Skeletal muscle tissue (tissue), 4 donors: ENCODE data around the gene RNF112. TPM values are rescaled to one million over a fixed set of nuclear protein-coding genes. Genes with fewer than 3 reads are reported as not detected.

Experiments
- H3K27ac ChIP-seq: one replicate; pipeline ENCODE4 v1.7.0; 2013; ENCODE audit warnings: mild to moderate bottlenecking, low read depth, low read length, inconsistent platforms
- H3K27me3 ChIP-seq, 3 donors: one replicate each; pipeline ENCODE4 v1.7.0; 2013; ENCODE audit warnings: low read length in 3 of 3; ENCODE audit not compliant: control insufficient read depth in 3 of 3, insufficient read depth in 3 of 3
- H3K36me3 ChIP-seq, 3 donors: one replicate each; pipeline ENCODE4 v1.7.0; 2013; ENCODE audit warnings: low read length in 3 of 3; ENCODE audit not compliant: control insufficient read depth in 3 of 3, insufficient read depth in 3 of 3
- H3K4me1 ChIP-seq, 3 donors: one replicate each; pipeline ENCODE4 v1.7.0; 2013; ENCODE audit warnings: low read length in 3 of 3, mild to moderate bottlenecking in 3 of 3; ENCODE audit not compliant: control insufficient read depth in 3 of 3, insufficient read depth in 3 of 3
- H3K4me3 ChIP-seq, 3 donors: one replicate each; pipeline ENCODE4 v1.7.0; 2013; ENCODE audit warnings: low read length in 3 of 3
- H3K9ac ChIP-seq, 3 donors: one replicate each; pipeline ENCODE4 v1.7.0; 2013; ENCODE audit warnings: low read length in 3 of 3, mild to moderate bottlenecking in 3 of 3, moderate library complexity in 2 of 3, low read depth in 1 of 3
- H3K9me3 ChIP-seq, 3 donors: one replicate each; pipeline ENCODE4 v1.7.0; 2013; ENCODE audit warnings: low read length in 3 of 3; ENCODE audit not compliant: control insufficient read depth in 3 of 3
- total RNA-seq: library from RNA; depleted of rRNA; stranded (reverse); fragments of >200 nt; gene quantifications from one replicate; pipeline ENCODE4 v1.2.3, GENCODE V29; 2014
- donor health status: Osteomylitis.

RNF112 gene
- total RNA-seq, 1 donor from 2014 or later: 2.1 TPM

DNA sequence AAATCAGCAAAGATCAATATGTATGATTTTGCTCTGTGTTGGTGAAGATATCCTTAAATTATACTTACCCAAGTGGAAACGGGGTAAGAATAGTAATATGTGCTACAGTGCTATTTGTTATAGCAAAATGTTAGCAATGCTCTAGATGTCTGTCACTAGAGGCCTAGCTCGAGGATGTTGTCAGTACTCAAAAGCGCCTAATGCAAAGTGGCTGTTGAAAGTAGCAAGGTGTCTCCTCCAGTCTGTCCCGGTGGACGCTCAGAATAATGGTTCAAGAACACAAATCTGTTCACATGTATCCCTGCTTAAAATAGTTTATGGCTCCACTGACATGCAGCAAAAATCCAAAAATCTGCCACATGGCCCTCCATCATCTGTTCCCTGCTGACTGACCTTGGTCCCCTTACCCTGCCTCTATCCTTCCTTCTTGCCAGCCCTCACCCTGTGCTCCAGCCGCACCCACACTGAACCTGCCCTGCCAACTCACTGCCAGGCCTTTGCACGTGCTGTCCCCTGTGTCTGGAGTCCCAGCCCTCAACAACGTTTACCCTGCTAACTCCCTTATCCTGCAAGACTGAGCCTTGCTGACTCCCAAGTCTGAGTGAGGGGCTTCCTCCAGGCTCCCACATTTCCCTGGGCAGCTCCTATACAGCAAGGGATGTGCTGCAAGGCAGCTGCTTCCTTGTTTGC, 9.6 kb upstream of the RNF112 start:
- H3K9me3 ChIP-seq: no peaks in the 10 kb centered on the region
- H3K4me1 ChIP-seq: peaks cover 0 to 14% (median 12%) of the 10 kb centered on the region in 3 donors
- no peaks in the 10 kb centered on the region for H3K27me3 ChIP-seq
- no peak overlapping the region for H3K9ac ChIP-seq
- no peak overlapping the region for H3K4me3 ChIP-seq
- H3K27ac ChIP-seq: no peak overlapping the region
- H3K36me3 ChIP-seq: no peaks in the 10 kb centered on the region

DNA sequence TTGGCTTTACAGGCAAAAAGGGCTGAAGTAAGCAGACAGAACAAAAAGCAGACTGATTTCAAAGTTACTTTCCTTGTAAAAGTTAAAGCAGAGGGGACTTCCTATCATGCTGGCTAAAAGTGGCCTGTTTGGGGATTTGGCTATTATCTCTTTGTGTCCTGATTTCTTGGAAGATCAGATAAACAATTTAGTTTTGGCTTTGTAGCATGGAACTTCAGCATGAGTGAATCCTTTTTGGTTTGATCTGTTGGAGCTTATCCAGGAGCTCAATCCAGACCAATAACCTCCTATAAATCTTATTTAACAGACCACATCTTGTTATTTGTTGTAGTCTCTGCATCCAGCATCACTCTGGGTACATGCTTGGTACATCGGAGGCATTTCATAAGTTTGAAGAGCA, 8.9 kb upstream of the RNF112 start:
- Histone ChIP-seq H3K9ac (no peak overlapping the region), H3K27me3 (no peaks in the 10 kb centered on the region), H3K27ac (no peak overlapping the region), H3K36me3 (no peaks in the 10 kb centered on the region), H3K4me3 (no peak overlapping the region), H3K4me1 (peaks cover 0 to 14% (median 12%) of the 10 kb centered on the region in 3 donors), H3K9me3 (no peaks in the 10 kb centered on the region)

DNA sequence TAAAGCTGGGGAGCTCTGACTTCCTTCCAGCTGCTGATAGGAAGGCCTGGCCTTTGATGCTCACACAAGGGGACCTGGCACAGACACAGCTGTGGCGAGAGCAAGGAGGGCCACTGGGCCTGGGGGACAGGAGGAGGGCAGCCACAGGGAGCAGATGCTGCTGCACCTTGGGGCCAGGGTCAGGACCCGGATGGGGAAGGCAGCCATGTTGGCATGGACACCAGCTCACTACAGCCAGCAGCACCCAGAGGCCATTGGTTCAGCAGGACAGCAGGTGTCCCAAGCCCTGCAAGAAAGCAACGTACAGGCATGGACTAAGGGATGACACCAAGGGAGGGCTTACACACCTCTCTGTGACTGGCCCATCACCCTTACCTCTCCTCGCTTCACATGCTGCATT, 8.0 kb upstream of the RNF112 start:
- no peak overlapping the region for H3K27ac ChIP-seq
- no peak overlapping the region for H3K9ac ChIP-seq

DNA sequence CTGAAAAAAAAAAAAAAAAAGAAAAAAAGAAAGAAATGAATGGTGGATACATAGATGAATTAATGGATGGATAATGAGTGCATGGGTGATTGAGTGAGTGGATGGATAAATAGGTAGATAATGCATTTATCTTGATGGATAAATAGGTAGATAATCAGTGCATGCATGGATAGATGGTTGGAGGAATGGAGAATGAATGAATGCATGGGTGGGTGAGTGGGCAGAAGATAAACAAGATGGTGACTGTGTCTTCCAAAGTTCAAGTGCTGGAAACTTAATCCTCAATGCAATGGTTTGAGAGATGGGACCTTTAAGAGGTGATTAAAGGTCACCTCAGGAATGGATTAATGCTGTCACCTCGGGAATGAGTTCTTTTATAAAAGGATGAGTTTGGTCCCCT, 6.8 kb upstream of the RNF112 start:
- Histone ChIP-seq H3K9ac (no peak overlapping the region), H3K9me3 (no peaks in the 10 kb centered on the region), H3K27me3 (peaks cover 0 to under 1% (median 0%) of the 10 kb centered on the region in 3 donors), H3K4me1 (peaks cover 0 to 6% (median 0%) of the 10 kb centered on the region in 3 donors), H3K4me3 (no peak overlapping the region), H3K36me3 (no peaks in the 10 kb centered on the region), H3K27ac (no peak overlapping the region)

More for the DNA sequence above, 8.0 kb upstream of the RNF112 start:
- Histone ChIP-seq H3K27me3 (no peaks in the 10 kb centered on the region), H3K36me3 (no peaks in the 10 kb centered on the region), H3K4me3 (no peak overlapping the region), H3K9me3 (no peaks in the 10 kb centered on the region), H3K4me1 (peaks cover 0 to 14% (median 7%) of the 10 kb centered on the region in 3 donors)

DNA sequence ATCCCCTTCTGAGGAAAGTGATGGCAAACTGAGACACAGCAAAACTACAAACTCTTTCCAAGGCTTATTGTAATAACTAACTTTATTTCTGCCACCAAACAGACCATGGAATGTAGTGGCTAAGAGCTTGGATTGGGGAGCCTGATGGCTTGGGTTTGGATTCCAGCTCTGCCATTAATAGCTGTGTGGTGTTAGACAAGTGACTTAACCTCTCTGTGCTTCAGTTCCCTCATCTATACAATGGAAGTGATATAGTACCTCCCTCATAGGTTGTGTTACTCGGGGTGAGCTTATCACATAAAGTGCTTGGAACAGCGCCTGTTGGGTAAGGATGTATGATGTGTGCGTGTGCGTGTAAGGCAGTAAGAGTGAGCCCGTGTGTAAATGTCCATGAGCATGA, 5.9 kb upstream of the RNF112 start:
- Histone ChIP-seq H3K27ac (no peak overlapping the region), H3K9ac (no peak overlapping the region), H3K27me3 (peaks cover 0 to 2% (median 0%) of the 10 kb centered on the region in 3 donors), H3K4me3 (no peak overlapping the region), H3K36me3 (no peaks in the 10 kb centered on the region), H3K4me1 (peaks cover 0 to 3% (median 0%) of the 10 kb centered on the region in 3 donors), H3K9me3 (no peaks in the 10 kb centered on the region)

DNA sequence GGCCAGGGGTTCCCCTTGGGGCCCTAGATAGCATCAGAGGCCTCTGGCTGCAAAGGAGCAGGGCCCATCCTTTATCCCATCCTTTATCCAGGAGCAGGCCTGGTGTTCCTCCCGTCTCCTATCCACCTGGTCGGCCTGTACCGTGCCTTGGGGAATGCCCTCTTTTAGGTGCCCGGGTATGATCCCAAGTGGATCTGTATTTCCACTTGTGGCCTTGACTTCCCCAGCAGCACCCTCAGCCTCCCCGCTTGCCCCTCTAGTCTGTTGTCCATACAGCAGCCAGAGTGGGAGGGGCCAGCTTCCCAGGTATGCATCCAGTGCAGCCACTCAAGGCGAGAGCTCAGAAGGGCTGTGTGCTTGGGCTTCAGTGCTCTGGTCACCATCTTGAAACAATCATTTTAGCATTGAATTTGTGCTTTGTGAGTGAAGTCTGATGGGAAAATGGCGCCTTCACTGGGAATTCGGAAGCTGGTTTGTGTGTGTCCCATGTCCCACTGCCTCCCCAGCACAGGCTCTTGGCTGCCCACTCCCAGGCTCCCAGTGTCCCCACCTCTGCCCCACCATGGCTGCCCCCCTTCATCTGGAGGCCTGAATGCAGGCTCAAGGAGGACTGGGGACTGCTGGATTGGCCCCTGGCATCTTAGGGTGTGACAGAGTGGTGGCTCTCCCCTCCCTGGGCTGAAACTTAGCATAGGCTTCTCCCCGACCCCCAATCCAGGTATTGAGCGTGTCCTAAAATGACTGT, 3.3 kb upstream of the RNF112 start:
- no peak overlapping the region for H3K9ac ChIP-seq
- no peak overlapping the region for H3K4me3 ChIP-seq
- H3K27ac ChIP-seq: no peak overlapping the region
- H3K36me3 ChIP-seq: no peaks in the 10 kb centered on the region
- peaks cover 0 to 8% (median 7%) of the 10 kb centered on the region in 3 donors for H3K27me3 ChIP-seq
- no peaks in the 10 kb centered on the region for H3K9me3 ChIP-seq
- H3K4me1 ChIP-seq: peaks cover 0 to 4% (median 0%) of the 10 kb centered on the region in 3 donors

DNA sequence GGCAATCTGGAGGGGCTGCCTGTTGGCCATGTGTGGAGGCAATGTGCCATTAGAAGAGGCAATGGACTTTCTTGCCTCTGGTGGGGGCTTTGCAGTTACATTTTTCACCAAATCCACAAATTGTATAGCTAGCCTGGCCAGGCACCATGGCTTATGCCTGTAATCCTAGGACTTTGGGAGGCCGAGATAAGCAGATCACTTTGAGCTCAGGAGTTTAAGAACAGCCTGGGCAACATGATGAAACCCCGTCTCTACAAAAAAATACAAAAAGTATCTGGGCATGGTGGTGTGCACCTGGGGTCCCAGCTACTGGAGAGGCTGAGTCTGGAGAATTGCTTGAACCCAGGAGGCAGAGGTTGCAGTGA, 2.7 kb upstream of the RNF112 start:
- Histone ChIP-seq H3K9ac (no peak overlapping the region), H3K27me3 (peaks cover 0 to 8% (median 7%) of the 10 kb centered on the region in 3 donors), H3K27ac (no peak overlapping the region), H3K36me3 (no peaks in the 10 kb centered on the region), H3K9me3 (no peaks in the 10 kb centered on the region), H3K4me1 (peaks cover 0 to 4% (median 0%) of the 10 kb centered on the region in 3 donors), H3K4me3 (no peak overlapping the region)

DNA sequence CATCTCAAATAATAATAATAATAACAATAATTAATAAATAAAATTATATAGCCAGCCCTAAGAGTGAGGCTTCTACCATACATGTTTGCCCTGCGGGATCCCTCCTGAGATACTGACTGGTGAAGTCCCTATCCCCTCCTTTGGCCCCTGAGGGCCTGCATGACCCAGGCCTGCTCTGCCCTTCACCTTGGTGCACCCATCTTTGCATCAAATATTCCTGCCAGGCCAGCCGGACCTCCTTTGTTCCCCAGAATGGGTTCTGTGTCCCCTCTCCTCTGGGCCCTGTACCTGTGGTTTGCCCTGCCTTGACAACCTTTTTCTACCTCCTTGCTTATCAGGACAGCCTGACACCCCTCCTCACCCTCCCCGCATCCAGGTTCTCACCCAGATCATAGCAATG, 2.0 kb upstream of the RNF112 start:
- H3K27ac ChIP-seq: no peak overlapping the region
- H3K4me1 ChIP-seq: peaks cover 0 to 4% (median 0%) of the 10 kb centered on the region in 3 donors
- H3K9ac ChIP-seq: no peak overlapping the region
- H3K36me3 ChIP-seq: no peaks in the 10 kb centered on the region
- H3K4me3 ChIP-seq: no peak overlapping the region
- H3K9me3 ChIP-seq: no peaks in the 10 kb centered on the region
- peaks cover 0 to 9% (median 7%) of the 10 kb centered on the region in 3 donors for H3K27me3 ChIP-seq

DNA sequence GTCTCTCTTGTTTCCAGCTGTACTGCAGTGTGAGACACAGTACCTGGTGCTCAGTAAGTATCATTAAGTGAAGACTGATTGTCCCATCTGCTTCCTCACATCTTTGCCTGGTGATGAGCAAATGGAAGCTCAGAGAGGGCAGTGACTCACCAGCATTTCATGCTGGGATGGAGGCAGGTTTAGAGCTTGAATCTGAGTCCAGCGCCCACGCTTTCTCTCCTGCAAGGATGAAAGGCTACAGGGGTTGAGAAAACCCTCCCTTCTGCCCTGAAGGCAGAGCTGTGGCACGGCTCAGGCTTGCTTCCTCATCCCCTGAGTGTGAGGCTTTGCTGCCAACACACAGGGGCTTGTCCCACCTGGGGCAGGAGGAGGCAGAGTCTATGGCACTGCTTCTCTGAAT, 1.5 kb upstream of the RNF112 start:
- Histone ChIP-seq H3K9me3 (no peaks in the 10 kb centered on the region), H3K9ac (peak overlapping the region in 1 of 3 donors; percentile 8)

DNA sequence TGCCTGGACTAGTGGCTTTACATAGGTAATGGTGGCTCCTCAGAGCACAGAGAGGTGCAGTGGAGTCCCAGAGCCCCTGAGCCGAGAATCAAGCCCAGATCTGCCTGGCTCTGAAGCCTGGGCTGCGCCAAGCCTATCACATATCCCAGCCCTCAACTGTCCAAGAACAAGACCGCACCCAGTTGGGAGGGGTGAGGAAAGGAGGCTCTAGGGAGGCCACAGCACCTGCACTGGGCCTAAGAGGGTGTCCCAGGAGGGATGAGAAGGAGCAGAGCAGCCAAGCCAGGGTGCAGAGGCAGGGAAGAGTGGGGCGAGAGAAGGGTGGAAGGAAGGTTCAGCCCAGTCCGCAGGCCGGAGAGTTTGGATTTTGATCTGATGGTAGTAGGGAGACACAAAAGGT, 941 bp upstream of the RNF112 start:
- peaks cover 0 to 4% (median 0%) of the 10 kb centered on the region in 3 donors for H3K4me1 ChIP-seq
- H3K9ac ChIP-seq: no peak overlapping the region
- H3K27ac ChIP-seq: no peak overlapping the region
- no peaks in the 10 kb centered on the region for H3K36me3 ChIP-seq
- peaks cover 0 to 12% (median 7%) of the 10 kb centered on the region in 3 donors for H3K27me3 ChIP-seq
- H3K4me3 ChIP-seq: no peak overlapping the region
- H3K9me3 ChIP-seq: no peaks in the 10 kb centered on the region

More for the DNA sequence above, 1.5 kb upstream of the RNF112 start:
- H3K27me3 ChIP-seq: peaks cover 0 to 12% (median 7%) of the 10 kb centered on the region in 3 donors
- peaks cover 0 to 4% (median 0%) of the 10 kb centered on the region in 3 donors for H3K4me1 ChIP-seq
- H3K4me3 ChIP-seq: no peak overlapping the region
- no peak overlapping the region for H3K27ac ChIP-seq
- H3K36me3 ChIP-seq: no peaks in the 10 kb centered on the region
